ENCODE measurements around the gene NMT1.

NMT1 gene

DNA sequence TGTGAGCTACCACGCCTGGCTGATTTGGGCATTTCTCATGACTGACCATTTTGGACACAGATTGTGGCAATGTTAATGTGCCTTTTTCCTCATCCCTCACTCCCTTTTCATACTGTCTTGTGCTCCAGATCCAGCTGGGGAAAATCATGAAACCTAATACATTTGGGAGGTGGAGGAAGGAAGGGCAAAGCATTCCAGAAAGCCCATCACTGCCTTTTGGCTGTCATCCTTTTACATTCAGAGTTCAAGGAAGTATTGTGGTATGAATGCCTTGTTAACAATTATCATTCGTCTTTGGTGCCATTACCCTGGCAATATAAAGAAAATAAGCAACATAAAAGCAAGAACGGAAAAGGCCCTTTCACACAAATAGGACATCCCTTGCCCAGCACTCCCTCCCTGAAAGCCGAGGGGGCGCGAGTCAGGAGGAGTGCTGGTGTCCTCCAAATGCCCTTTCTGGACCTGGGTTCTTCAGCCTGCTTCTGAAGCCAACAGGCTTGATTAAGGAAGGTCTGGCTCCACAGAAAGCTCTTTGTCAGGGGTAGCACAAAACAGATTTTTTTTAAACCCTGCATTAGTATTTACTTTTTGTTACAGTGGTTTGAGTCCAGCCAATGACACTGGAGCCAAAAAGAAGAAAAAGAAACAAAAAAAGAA is 20.1 kb downstream of the NMT1 start:
- H3K27me3 Mint-ChIP-seq = no peaks in the 10 kb centered on the region
- no peaks in the 10 kb centered on the region for H3K9me3 Mint-ChIP-seq
- no peak overlapping the region for H3K27ac Mint-ChIP-seq
- H3K4me1 Mint-ChIP-seq (ENCODE audit: low read depth) = peaks cover 19% of the 10 kb centered on the region
- H3K4me3 Mint-ChIP-seq = no peak overlapping the region
- no peak for DNase-seq
- H3K36me3 Mint-ChIP-seq (ENCODE audit: low read depth) = peaks cover 77% of the 10 kb centered on the region

DNA sequence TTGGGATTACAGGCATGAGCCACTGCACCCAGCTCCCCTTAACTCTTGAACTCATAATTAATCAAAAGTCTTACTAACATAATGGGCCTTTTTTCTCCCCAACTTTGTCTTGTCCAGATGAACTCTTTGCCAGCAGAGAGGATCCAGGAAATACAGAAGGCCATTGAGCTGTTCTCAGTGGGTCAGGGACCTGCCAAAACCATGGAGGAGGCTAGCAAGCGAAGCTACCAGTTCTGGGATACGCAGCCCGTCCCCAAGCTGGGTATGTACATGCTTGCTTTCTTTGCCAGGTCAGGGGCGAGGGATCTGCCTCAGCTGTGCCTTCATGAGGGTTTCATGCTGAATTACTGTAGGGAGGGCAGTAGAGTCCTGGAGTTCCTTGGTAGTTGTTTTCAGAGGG is 25.3 kb downstream of the NMT1 start:
- Mint-ChIP-seq H3K4me3 (no peak overlapping the region), H3K36me3 (ENCODE audit: low read depth) (peaks cover 89% of the 10 kb centered on the region), H3K9me3 (no peaks in the 10 kb centered on the region), H3K27ac (no peak overlapping the region), H3K27me3 (no peaks in the 10 kb centered on the region), H3K4me1 (ENCODE audit: low read depth) (peaks cover 1% of the 10 kb centered on the region)
- no peak for DNase-seq

DNA sequence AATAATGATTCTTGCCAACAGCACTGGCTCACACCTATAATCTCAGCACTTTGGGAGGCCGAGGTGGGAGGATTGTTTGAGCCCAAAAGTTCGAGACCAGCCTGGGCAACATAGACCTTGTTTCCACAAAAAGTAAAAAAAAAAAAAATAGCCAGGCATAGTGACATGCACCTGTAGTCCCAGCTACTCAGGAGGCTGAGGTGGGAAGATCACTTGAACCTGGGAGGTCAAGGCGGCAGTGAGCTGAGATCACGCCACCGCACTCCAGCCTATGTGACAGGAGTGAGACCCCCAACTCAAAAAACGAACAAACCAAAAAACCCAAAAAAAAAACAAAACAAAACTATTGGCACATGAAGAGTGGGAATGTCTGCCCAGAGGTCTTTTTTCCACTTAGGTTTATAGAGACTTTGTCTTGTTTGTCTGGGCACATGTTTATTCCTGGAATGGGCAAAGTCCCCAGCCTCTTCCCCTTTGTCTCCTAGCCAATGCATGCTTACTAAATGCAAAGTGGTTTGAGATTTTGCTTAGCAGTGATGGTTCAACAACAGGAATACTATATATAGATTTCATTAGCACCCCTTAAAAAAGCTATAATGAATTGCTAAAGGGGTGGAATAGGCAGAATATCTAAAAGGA is 25.9 kb downstream of the NMT1 start:
- Mint-ChIP-seq H3K9me3 (no peaks in the 10 kb centered on the region), H3K27ac (no peak overlapping the region), H3K4me1 (ENCODE audit: low read depth) (peaks cover 1% of the 10 kb centered on the region), H3K27me3 (no peaks in the 10 kb centered on the region), H3K36me3 (ENCODE audit: low read depth) (peaks cover 89% of the 10 kb centered on the region), H3K4me3 (no peak overlapping the region)
- no peak for DNase-seq

DNA sequence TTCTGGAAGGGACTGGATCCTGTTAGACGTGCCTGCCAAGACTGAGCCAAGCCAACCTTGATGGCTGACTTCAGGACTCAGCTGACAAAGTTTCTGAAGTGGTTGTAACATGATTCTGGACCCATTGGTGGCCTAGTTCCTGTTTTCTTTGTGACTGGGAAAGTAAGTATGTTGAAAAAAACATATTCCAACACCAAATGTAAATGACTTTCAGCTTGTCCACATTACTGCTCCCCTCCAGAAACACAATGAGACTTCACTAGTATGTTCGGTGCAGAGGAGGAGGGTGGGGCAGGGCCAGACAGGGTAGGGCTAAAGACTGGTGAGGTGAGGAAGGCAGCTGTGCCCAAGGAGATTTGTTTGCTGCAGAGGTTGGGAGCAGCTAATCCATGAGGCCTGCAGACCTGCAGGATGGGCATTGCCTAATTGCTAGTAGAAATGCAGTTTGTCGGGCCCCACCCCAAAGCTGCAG is 26.4 kb downstream of the NMT1 start:
- no peak for DNase-seq
- H3K36me3 Mint-ChIP-seq (ENCODE audit: low read depth) = peaks cover 88% of the 10 kb centered on the region
- peaks cover 1% of the 10 kb centered on the region for H3K4me1 Mint-ChIP-seq (ENCODE audit: low read depth)
- no peak overlapping the region for H3K4me3 Mint-ChIP-seq
- no peaks in the 10 kb centered on the region for H3K27me3 Mint-ChIP-seq
- no peak overlapping the region for H3K27ac Mint-ChIP-seq
- H3K9me3 Mint-ChIP-seq = no peaks in the 10 kb centered on the region

DNA sequence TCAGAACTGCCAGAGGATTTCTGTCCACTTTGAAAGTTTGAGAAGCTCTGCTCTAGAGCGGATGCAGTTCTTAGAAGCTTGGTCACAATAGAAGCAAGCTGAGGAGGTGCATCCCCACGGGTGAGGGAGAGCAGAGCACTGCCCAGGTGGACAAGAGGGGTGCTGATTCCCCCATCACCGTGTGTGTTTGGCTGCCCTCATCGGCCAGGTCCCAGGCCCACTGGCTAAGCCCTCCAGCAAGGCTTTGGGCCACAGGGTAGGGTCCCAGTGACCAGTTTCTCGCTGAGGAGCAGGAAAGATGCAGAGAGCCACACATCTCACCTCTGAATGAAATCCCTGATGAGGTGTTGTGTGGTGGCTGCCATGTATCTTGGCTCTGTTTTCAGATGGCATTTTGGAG is 26.9 kb downstream of the NMT1 start:
- no peaks in the 10 kb centered on the region for H3K9me3 Mint-ChIP-seq
- no peak overlapping the region for H3K27ac Mint-ChIP-seq
- no peak overlapping the region for H3K4me3 Mint-ChIP-seq
- peaks cover 88% of the 10 kb centered on the region for H3K36me3 Mint-ChIP-seq (ENCODE audit: low read depth)
- DNase-seq = no peak
- H3K27me3 Mint-ChIP-seq = no peaks in the 10 kb centered on the region
- peaks cover 1% of the 10 kb centered on the region for H3K4me1 Mint-ChIP-seq (ENCODE audit: low read depth)

DNA sequence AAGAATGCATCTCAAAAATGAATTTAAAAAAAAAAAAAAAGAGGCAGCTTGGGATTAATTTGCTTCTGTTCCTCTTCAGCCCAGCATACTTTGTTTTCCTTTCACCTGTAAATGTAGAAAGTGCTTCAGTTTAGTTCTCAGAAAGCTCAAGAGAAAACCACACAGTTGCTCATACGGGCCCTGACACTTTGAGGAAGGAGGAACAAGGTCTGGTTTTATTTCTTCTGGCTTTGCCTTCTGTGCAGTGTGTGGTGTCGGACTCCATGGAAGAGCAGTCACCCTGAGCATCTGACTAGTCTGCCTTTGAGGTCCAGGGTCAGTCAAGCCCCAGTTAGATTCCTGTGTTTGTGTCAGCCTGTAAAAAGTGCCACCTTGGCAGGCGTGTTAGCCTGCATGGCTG is 27.6 kb downstream of the NMT1 start:
- peaks cover 89% of the 10 kb centered on the region for H3K36me3 Mint-ChIP-seq (ENCODE audit: low read depth)

DNA sequence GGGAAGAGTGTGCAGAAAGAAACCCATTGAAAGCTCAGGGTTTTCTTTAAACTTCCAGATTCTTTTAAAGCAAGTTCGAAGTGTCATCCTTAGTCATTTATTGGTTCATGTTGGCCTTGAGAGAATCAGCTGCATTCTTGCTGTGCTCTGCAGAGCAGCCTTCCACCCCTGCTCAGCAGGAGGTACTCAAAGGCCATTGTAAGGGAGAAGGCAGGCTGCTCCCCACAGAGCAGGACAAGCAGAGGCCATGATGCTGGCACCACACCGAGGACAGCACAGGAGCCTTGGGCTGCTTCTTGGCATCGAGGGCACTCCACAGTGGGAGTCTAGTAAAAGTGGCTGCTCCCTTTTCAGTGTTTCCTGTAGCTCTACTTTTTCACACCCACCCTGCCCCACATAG is 29.6 kb downstream of the NMT1 start:
- H3K4me3 Mint-ChIP-seq = no peak overlapping the region

More for the DNA sequence above, 27.6 kb downstream of the NMT1 start:
- DNase-seq = no peak
- Mint-ChIP-seq H3K9me3 (no peaks in the 10 kb centered on the region), H3K4me1 (ENCODE audit: low read depth) (peaks cover 1% of the 10 kb centered on the region), H3K4me3 (no peak overlapping the region), H3K27me3 (no peaks in the 10 kb centered on the region), H3K27ac (no peak overlapping the region)

DNA sequence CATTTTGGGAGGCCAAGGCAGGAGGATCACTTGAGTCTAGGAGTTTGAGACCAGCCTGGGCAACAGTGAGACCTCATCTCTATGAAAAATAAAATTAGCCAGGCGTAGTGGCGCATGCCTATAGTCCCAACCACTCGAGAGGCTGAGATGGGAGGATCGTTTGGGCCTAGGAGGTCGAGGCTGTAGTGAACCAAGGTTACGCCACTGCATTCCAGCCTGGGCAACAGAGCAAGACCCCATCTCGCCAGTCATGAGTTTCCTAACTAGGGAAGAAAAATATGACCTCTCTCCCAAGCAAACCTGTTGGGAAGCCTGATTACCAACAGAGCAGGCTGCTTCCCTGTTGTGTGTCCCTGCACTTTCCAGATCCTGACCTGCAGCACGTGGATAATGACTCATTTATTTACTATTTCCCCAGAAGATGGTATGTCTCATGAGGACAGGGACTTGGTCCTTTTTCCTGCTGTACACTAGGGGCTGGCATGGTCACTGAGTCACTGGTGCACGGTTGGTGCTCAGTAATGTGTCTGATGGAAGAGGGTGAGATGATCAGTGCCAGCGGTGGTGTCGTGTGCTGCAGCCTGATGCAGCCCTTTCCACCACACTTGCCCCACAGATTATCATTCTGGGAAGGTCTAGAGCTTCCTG is 30.8 kb downstream of the NMT1 start:
- Mint-ChIP-seq H3K4me1 (ENCODE audit: low read depth) (peaks cover 1% of the 10 kb centered on the region), H3K4me3 (no peak overlapping the region), H3K27ac (no peak overlapping the region), H3K9me3 (no peaks in the 10 kb centered on the region), H3K27me3 (no peaks in the 10 kb centered on the region), H3K36me3 (ENCODE audit: low read depth) (peaks cover 92% of the 10 kb centered on the region)
- DNase-seq = no peak

More for the DNA sequence above, 29.6 kb downstream of the NMT1 start:
- Mint-ChIP-seq H3K36me3 (ENCODE audit: low read depth) (peaks cover 88% of the 10 kb centered on the region), H3K4me1 (ENCODE audit: low read depth) (peaks cover 1% of the 10 kb centered on the region), H3K27ac (no peak overlapping the region), H3K9me3 (no peaks in the 10 kb centered on the region), H3K27me3 (no peaks in the 10 kb centered on the region)
- no peak for DNase-seq

DNA sequence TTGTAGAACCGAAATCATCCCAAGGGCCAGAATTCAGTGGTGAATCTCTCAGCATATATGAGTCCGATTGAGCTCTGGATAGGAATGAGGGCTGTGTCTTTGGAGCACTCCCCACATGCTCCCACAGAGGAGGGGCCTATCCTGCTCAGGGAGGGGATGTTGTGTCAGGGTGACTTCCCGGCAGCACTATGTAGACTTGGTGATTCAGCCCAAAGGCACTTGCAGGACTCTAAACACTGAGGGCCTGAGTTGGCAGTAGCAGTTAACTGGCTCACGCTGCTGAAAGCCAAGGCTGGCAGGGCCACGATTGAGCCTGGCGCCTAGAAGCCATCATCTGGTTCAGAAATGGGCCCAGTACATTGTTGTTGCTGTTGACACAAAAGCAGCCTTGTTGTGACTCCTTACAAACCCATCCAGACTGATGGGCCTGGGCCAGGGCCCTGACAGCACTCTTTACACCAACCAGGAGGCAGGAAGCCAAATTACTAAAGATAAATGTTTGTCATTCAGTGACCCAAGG is 31.9 kb downstream of the NMT1 start:
- Mint-ChIP-seq H3K27me3 (no peaks in the 10 kb centered on the region), H3K4me1 (ENCODE audit: low read depth) (peaks cover 1% of the 10 kb centered on the region), H3K4me3 (no peak overlapping the region), H3K36me3 (ENCODE audit: low read depth) (peaks cover 92% of the 10 kb centered on the region), H3K27ac (peak overlapping the region; percentile 67), H3K9me3 (no peaks in the 10 kb centered on the region)
- DNase-seq = no peak

DNA sequence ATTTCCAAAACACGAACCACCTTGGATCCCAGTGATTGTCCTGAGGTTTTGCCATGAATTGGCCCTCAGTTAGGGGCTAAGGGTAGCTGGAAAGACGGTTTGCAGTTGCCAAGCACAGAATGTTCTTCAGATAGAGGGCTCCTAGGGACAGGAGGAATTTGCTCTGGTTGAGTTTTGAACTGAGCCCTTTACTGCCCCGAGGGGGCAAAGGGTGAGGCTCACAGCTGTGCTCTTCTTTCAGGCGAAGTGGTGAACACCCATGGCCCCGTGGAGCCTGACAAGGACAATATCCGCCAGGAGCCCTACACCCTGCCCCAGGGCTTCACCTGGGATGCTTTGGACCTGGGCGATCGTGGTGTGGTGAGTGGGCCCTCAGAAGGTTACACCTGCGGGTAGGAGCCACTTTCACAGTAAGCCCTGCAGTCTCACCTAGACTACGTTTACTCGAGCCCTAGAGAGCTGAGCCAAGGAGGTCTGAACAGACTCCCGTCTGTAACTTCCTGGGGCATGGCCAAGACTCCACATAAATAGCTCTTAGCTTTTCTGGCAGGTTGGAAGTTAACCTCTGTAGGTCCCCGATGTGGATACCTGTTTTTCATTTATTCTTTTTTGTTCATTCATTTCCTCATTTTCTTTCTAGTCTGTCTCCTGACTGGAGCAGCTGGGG is 32.5 kb downstream of the NMT1 start:
- Mint-ChIP-seq H3K9me3 (no peaks in the 10 kb centered on the region), H3K36me3 (ENCODE audit: low read depth) (peaks cover 92% of the 10 kb centered on the region), H3K27ac (peak overlapping the region; percentile 50), H3K4me1 (ENCODE audit: low read depth) (no peaks in the 10 kb centered on the region), H3K27me3 (no peaks in the 10 kb centered on the region), H3K4me3 (no peak overlapping the region)
- DNase-seq = no peak

DNA sequence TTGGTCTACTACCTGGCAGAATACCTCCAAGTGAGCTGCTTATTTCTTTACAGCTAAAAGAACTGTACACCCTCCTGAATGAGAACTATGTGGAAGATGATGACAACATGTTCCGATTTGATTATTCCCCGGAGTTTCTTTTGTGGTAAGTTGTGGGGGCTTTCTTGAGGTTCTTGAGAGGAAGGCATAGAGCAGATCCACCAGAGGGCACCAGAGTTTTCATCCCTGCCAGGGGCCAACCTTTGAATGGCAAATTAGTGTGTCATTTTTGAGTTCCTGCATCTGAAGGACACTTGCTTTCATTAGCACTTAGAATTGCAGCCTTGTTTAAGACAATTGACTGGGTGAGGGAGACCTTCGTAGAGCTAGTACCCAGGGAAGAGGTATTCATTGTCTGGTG is 35.0 kb downstream of the NMT1 start:
- H3K27ac Mint-ChIP-seq = no peak overlapping the region

DNA sequence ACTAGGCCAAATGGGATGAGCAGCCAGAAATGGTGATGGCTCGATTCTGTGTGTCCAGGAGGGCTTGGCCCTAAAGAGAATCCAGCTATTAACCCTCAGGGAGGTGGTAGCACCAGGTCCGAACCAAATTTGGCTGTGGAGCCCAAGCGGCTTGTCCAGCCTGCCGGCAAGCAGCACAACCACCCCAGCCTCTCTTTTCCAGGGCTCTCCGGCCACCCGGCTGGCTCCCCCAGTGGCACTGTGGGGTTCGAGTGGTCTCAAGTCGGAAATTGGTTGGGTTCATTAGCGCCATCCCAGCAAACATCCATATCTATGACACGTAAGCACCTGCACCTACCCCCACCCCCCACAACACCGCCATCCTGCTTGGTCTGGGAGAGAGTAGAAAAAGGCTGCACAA is 35.8 kb downstream of the NMT1 start:
- Mint-ChIP-seq H3K4me3 (no peak overlapping the region), H3K9me3 (no peaks in the 10 kb centered on the region), H3K4me1 (ENCODE audit: low read depth) (no peaks in the 10 kb centered on the region), H3K27ac (no peak overlapping the region), H3K36me3 (ENCODE audit: low read depth) (peaks cover 86% of the 10 kb centered on the region), H3K27me3 (no peaks in the 10 kb centered on the region)
- DNase-seq = no peak

More for the DNA sequence above, 35.0 kb downstream of the NMT1 start:
- no peak for DNase-seq
- Mint-ChIP-seq H3K4me1 (ENCODE audit: low read depth) (no peaks in the 10 kb centered on the region), H3K27me3 (no peaks in the 10 kb centered on the region), H3K4me3 (no peak overlapping the region), H3K9me3 (no peaks in the 10 kb centered on the region), H3K36me3 (ENCODE audit: low read depth) (peaks cover 90% of the 10 kb centered on the region)

DNA sequence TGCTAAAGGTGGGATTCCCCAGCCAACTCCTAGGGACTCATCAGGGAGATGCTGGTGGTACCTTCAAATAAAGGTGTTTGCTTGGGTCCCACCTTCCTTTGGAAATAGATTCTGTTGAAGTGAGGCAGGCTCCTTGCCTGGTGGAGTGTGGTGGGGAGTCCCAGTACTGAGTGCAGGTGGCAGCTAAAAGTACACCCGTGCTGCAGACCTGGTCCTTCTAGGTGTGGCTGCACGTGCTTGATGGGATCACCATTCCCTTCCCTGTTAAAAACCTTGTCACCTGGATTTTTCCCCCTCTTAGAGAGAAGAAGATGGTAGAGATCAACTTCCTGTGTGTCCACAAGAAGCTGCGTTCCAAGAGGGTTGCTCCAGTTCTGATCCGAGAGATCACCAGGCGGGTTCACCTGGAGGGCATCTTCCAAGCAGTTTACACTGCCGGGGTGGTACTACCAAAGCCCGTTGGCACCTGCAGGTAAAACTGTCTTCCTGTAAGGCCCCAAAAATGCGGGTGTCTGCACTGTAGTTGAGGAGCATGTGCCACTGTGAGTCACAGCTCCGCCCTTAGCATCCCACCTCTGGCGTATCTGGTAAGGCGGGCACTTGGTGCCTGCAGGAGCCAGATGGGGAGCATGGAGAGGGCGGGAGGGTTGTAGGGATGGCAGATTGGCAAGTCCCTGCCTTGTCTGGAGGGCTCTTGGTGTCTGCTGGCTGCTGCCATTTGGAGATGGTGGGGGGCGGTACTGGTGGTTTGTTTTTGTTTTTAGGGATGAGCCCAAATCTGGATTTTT is 37.2 kb downstream of the NMT1 start:
- Mint-ChIP-seq H3K4me3 (no peak overlapping the region), H3K36me3 (ENCODE audit: low read depth) (peaks cover 87% of the 10 kb centered on the region), H3K27me3 (no peaks in the 10 kb centered on the region), H3K27ac (no peak overlapping the region), H3K4me1 (ENCODE audit: low read depth) (no peaks in the 10 kb centered on the region), H3K9me3 (no peaks in the 10 kb centered on the region)
- DNase-seq = no peak

Data from activated T-cell treated with anti-CD3 and anti-CD28 coated beads, Interleukin-2, amount 50 U/mL, for 24 hours (primary cell).